ENCODE results near the gene MCUB.

DNA sequence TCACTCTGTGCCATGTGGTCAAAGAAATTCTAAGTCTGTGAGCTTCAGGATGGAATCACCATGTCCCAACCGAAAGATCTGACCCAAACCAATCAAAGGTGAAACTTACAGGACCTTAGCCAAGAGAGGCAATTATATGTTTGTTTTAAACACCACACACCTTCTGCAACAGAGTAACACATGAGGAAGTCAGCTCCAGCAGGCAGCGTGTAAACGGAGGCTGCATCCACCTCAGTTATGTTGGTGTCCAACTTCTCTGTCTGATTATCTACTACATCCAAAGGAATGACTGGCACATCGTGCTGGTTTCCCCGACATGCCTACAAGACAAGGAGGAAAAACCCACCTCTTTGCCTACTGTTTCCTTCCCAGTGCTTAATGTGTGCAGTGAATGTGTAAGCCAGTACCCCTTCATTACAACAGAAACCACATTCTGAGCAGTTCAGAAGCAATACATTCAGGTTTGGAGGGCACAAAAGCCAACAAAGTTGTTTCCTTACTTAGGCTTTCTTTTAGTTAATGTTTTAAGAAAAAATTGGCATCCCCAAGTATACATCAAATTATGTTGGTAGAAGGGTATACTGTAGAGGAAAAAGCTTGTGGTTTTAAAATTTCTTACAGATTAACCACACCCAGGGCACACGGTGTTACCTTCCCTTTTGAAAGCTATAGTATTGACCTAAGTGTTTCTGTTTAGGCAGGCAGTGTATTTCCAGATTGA lies 130.8 kb downstream of the MCUB start:
- TF ChIP-seq, protein P1, sequence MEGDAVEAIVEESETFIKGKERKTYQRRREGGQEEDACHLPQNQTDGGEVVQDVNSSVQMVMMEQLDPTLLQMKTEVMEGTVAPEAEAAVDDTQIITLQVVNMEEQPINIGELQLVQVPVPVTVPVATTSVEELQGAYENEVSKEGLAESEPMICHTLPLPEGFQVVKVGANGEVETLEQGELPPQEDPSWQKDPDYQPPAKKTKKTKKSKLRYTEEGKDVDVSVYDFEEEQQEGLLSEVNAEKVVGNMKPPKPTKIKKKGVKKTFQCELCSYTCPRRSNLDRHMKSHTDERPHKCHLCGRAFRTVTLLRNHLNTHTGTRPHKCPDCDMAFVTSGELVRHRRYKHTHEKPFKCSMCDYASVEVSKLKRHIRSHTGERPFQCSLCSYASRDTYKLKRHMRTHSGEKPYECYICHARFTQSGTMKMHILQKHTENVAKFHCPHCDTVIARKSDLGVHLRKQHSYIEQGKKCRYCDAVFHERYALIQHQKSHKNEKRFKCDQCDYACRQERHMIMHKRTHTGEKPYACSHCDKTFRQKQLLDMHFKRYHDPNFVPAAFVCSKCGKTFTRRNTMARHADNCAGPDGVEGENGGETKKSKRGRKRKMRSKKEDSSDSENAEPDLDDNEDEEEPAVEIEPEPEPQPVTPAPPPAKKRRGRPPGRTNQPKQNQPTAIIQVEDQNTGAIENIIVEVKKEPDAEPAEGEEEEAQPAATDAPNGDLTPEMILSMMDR (conservative IDR thresholded peaks at IDR 0.05; ENCODE audit: low read length) = no peak
- no peak for TF ChIP-seq EZH2phosphoT487 (IDR thresholded peaks at IDR 0.05; ENCODE audit: borderline replicate concordance)

All from Loucy (cell line).